ENCODE data around the gene MYH11.
"Not testable (repeated sequence)": the region's sequence is repeated elsewhere in the genome, so short reads cannot be mapped to it uniquely, and the experiment has no call there.

Gene MYH11

GRCh38 chr16:15807603-15808009 lies 49.2 kb downstream of the MYH11 start:
- FAIRE-seq (no peak), DNase-seq (ENCODE audit: insufficient read length, low spot score) (no peak)
- TF ChIP-seq POLR2AphosphoS5 (IDR thresholded peaks at IDR 0.05; ENCODE audit: low read depth, low read length) (no peak), PAX5 (IDR thresholded peaks at IDR 0.05; ENCODE audit: insufficient read depth, low read length, severe bottlenecking) (no peak), POU2F2 (IDR thresholded peaks at IDR 0.05; ENCODE audit: low read depth, low read length) (no peak), SPI1 (IDR thresholded peaks at IDR 0.05; ENCODE audit: low read depth, low read length) (no peak), POLR2A (IDR thresholded peaks at IDR 0.05; ENCODE audit: low read depth, low read length) (no peak), TAF1 (IDR thresholded peaks at IDR 0.05; ENCODE audit: low read depth, low read length) (no peak)

GRCh38 chr16:15803618-15804017 lies 53.2 kb downstream of the MYH11 start:
- FAIRE-seq (no peak), DNase-seq (ENCODE audit: insufficient read length, low spot score) (no peak)
- TF ChIP-seq POLR2A (IDR thresholded peaks at IDR 0.05; ENCODE audit: low read depth, low read length): no peak
- no peak for TF ChIP-seq TAF1 (IDR thresholded peaks at IDR 0.05; ENCODE audit: low read depth, low read length)
- TF ChIP-seq PAX5 (IDR thresholded peaks at IDR 0.05; ENCODE audit: insufficient read depth, low read length, severe bottlenecking): no peak
- TF ChIP-seq POLR2AphosphoS5 (IDR thresholded peaks at IDR 0.05; ENCODE audit: low read depth, low read length): no peak
- TF ChIP-seq POU2F2 (IDR thresholded peaks at IDR 0.05; ENCODE audit: low read depth, low read length): no peak

GRCh38 chr16:15799851-15800495 lies 56.9 kb downstream of the MYH11 start:
- no peak for DNase-seq (ENCODE audit: insufficient read length, low spot score)
- TF ChIP-seq POLR2A (IDR thresholded peaks at IDR 0.05; ENCODE audit: low read depth, low read length) (no peak), POLR2AphosphoS5 (IDR thresholded peaks at IDR 0.05; ENCODE audit: low read depth, low read length) (no peak), POU2F2 (IDR thresholded peaks at IDR 0.05; ENCODE audit: low read depth, low read length) (no peak), SPI1 (IDR thresholded peaks at IDR 0.05; ENCODE audit: low read depth, low read length) (no peak), TAF1 (IDR thresholded peaks at IDR 0.05; ENCODE audit: low read depth, low read length) (no peak), PAX5 (IDR thresholded peaks at IDR 0.05; ENCODE audit: insufficient read depth, low read length, severe bottlenecking) (no peak)
- FAIRE-seq: no peak

GRCh38 chr16:15798671-15799070 lies 58.2 kb downstream of the MYH11 start:
- no peak for FAIRE-seq
- no peak for DNase-seq (ENCODE audit: insufficient read length, low spot score)
- TF ChIP-seq POU2F2 (IDR thresholded peaks at IDR 0.05; ENCODE audit: low read depth, low read length): no peak
- TF ChIP-seq TAF1 (IDR thresholded peaks at IDR 0.05; ENCODE audit: low read depth, low read length): no peak
- TF ChIP-seq PAX5 (IDR thresholded peaks at IDR 0.05; ENCODE audit: insufficient read depth, low read length, severe bottlenecking): no peak
- no peak for TF ChIP-seq SPI1 (IDR thresholded peaks at IDR 0.05; ENCODE audit: low read depth, low read length)
- TF ChIP-seq POLR2AphosphoS5 (IDR thresholded peaks at IDR 0.05; ENCODE audit: low read depth, low read length): no peak
- no peak for TF ChIP-seq POLR2A (IDR thresholded peaks at IDR 0.05; ENCODE audit: low read depth, low read length)

- no peak for FAIRE-seq
- DNase-seq (ENCODE audit: insufficient read length, low spot score): no peak
- TF ChIP-seq POLR2A (IDR thresholded peaks at IDR 0.05; ENCODE audit: low read depth, low read length): no peak
- no peak for TF ChIP-seq POLR2AphosphoS5 (IDR thresholded peaks at IDR 0.05; ENCODE audit: low read depth, low read length)
- TF ChIP-seq SPI1 (IDR thresholded peaks at IDR 0.05; ENCODE audit: low read depth, low read length): no peak
- no peak for TF ChIP-seq POU2F2 (IDR thresholded peaks at IDR 0.05; ENCODE audit: low read depth, low read length)
- TF ChIP-seq TAF1 (IDR thresholded peaks at IDR 0.05; ENCODE audit: low read depth, low read length): no peak
- TF ChIP-seq PAX5 (IDR thresholded peaks at IDR 0.05; ENCODE audit: insufficient read depth, low read length, severe bottlenecking): no peak
Observed at GRCh38 chr16:15796885-15797284, 59.9 kb downstream of the MYH11 start.

- FAIRE-seq (no peak), DNase-seq (ENCODE audit: insufficient read length, low spot score) (no peak)
- no peak for TF ChIP-seq SPI1 (IDR thresholded peaks at IDR 0.05; ENCODE audit: low read depth, low read length)
- no peak for TF ChIP-seq POLR2AphosphoS5 (IDR thresholded peaks at IDR 0.05; ENCODE audit: low read depth, low read length)
- no peak for TF ChIP-seq POU2F2 (IDR thresholded peaks at IDR 0.05; ENCODE audit: low read depth, low read length)
- no peak for TF ChIP-seq TAF1 (IDR thresholded peaks at IDR 0.05; ENCODE audit: low read depth, low read length)
- TF ChIP-seq PAX5 (IDR thresholded peaks at IDR 0.05; ENCODE audit: insufficient read depth, low read length, severe bottlenecking): no peak
- TF ChIP-seq POLR2A (IDR thresholded peaks at IDR 0.05; ENCODE audit: low read depth, low read length): no peak
Observed at GRCh38 chr16:15795615-15796014, 61.2 kb downstream of the MYH11 start.

- TF ChIP-seq POLR2A (IDR thresholded peaks at IDR 0.05; ENCODE audit: low read depth, low read length) (no peak), TAF1 (IDR thresholded peaks at IDR 0.05; ENCODE audit: low read depth, low read length) (no peak)
- DNase-seq (ENCODE audit: insufficient read length, low spot score) (no peak), FAIRE-seq (no peak)
Observed at GRCh38 chr16:15792563-15792971, 64.3 kb downstream of the MYH11 start.

- TF ChIP-seq POLR2AphosphoS5 (IDR thresholded peaks at IDR 0.05; ENCODE audit: low read depth, low read length): no peak
- FAIRE-seq: no peak
- DNase-seq (ENCODE audit: insufficient read length, low spot score): no peak
Observed at GRCh38 chr16:15790458-15790857, 66.4 kb downstream of the MYH11 start.

GRCh38 chr16:15789816-15790215 lies 67.0 kb downstream of the MYH11 start:
- not testable (repeated sequence) for FAIRE-seq; DNase-seq (ENCODE audit: insufficient read length, low spot score)

GRCh38 chr16:15788846-15789239 lies 68.0 kb downstream of the MYH11 start:
- DNase-seq (ENCODE audit: insufficient read length, low spot score) (no peak), FAIRE-seq (no peak)
- no peak for TF ChIP-seq PAX5 (IDR thresholded peaks at IDR 0.05; ENCODE audit: insufficient read depth, low read length, severe bottlenecking)
- TF ChIP-seq POLR2AphosphoS5 (IDR thresholded peaks at IDR 0.05; ENCODE audit: low read depth, low read length): no peak
- no peak for TF ChIP-seq POLR2A (IDR thresholded peaks at IDR 0.05; ENCODE audit: low read depth, low read length)
- no peak for TF ChIP-seq POU2F2 (IDR thresholded peaks at IDR 0.05; ENCODE audit: low read depth, low read length)
- TF ChIP-seq TAF1 (IDR thresholded peaks at IDR 0.05; ENCODE audit: low read depth, low read length): no peak
- no peak for TF ChIP-seq SPI1 (IDR thresholded peaks at IDR 0.05; ENCODE audit: low read depth, low read length)

Measured in GM12891 (cell line).